Endothelial cell of umbilical vein (primary cell): Measurements from ENCODE around the gene CD38. TPM values are rescaled to one million over a fixed set of nuclear protein-coding genes. Genes with fewer than 3 reads are reported as not detected.

Source experiments
- BruUV-seq: library from RNA; stranded (reverse); fragments of 400-500 nt; replicated peaks from 2 replicates; lab custom pipeline; 2021; lab: Mats Ljungman, UMichigan
- CTCF ChIA-PET: fragments of 300-600, 350-600 bp; sonication (Branson Sonifier 250); formaldehyde crosslinking; loops from one replicate; lab custom pipeline; 2021; ENCODE audit warnings: antibody characterized with exemption, inconsistent platforms; lab: Charles Lee
- POLR2A ChIA-PET: fragments of 300-600, 350-600 bp; sonication (Branson Sonifier 250); formaldehyde crosslinking; loops from one replicate; lab custom pipeline; 2021; ENCODE audit warnings: antibody characterized with exemption, inconsistent platforms; lab: Charles Lee
- DNase-seq: peaks from one replicate; pipeline ENCODE4 v3.0.0-alpha.2; 2011; ENCODE audit warnings: low read depth, low spot score
- FAIRE-seq: peaks from 2 replicates; lab custom pipeline; 2011; peaks lifted over from hg19 to GRCh38; lab: Jason Lieb, UNC
- H2AFZ ChIP-seq: 2 replicates; pipeline ENCODE4 v1.6.0; 2012; ENCODE audit warnings: low read depth, low read length, control low read depth, inconsistent platforms
- H3K27ac ChIP-seq: 2 replicates; pipeline ENCODE4 v1.5.1; 2011; ENCODE audit warnings: low read depth, mild to moderate bottlenecking, control low read depth, low read length, moderate library complexity; ENCODE audit not compliant: insufficient read depth
- H3K27me3 ChIP-seq, 2 experiments: 2 replicates each; pipeline versions ENCODE4 v1.6.0 to v1.6.1; 2011; ENCODE audit warnings: low read length in 2 of 2, mixed read lengths in 1 of 2; ENCODE audit not compliant: control insufficient read depth in 2 of 2, insufficient read depth in 2 of 2
- H3K36me3 ChIP-seq, 2 experiments: 2 replicates in 1 of 2; 3 replicates in 1 of 2; pipeline ENCODE4 v1.5.1; 2011; ENCODE audit warnings: low read length in 2 of 2, mild to moderate bottlenecking in 1 of 2, moderate library complexity in 1 of 2; ENCODE audit not compliant: control insufficient read depth in 2 of 2, insufficient read depth in 2 of 2; ENCODE audit errors: extremely low read depth in 1 of 2
- H3K4me1 ChIP-seq: 3 replicates; pipeline ENCODE4 v1.5.1; 2011; ENCODE audit warnings: mild to moderate bottlenecking, low read length; ENCODE audit not compliant: control insufficient read depth, insufficient read depth; ENCODE audit errors: extremely low read depth
- H3K4me2 ChIP-seq: 2 replicates; pipeline ENCODE4 v1.6.1; 2011; ENCODE audit warnings: low read length, control low read depth, mixed read lengths; ENCODE audit not compliant: insufficient read depth
- H3K4me3 ChIP-seq, 3 experiments: fragments of 200-600 bp in 1 of 3; sonication (generic), shearing (Covaris generic) in 1 of 3; replicated peaks in 1 of 3; 2 replicates each; pipeline ENCODE4 v1.5.1; 2011 to 2016; ENCODE audit warnings: control low read depth in 3 of 3, low read length in 3 of 3, mild to moderate bottlenecking in 2 of 3, inconsistent platforms in 1 of 3, low read depth in 1 of 3, moderate library complexity in 1 of 3; ENCODE audit not compliant: insufficient read depth in 1 of 3
- H3K79me2 ChIP-seq: 2 replicates; pipeline ENCODE4 v1.6.0; 2012; ENCODE audit warnings: low read length, inconsistent platforms; ENCODE audit not compliant: control insufficient read depth, insufficient read depth
- H3K9ac ChIP-seq: replicated peaks from 2 replicates; pipeline ENCODE3; 2011; ENCODE audit warnings: low read length, control low read depth; ENCODE audit not compliant: insufficient read depth; ENCODE audit errors: extremely low read depth
- H3K9me1 ChIP-seq: replicated peaks from 3 replicates; pipeline ENCODE4 v1.6.0; 2011; ENCODE audit warnings: mild to moderate bottlenecking, low read length; ENCODE audit not compliant: control insufficient read depth, insufficient read depth; ENCODE audit errors: extremely low read depth
- H3K9me3 ChIP-seq: replicated peaks from 2 replicates; pipeline ENCODE4 v1.5.1; 2012; ENCODE audit warnings: low read length, inconsistent platforms; ENCODE audit not compliant: control insufficient read depth, insufficient read depth
- H4K20me1 ChIP-seq: replicated peaks from 2 replicates; pipeline ENCODE3; 2011; ENCODE audit warnings: mild to moderate bottlenecking, low read length; ENCODE audit not compliant: control insufficient read depth, insufficient read depth; ENCODE audit errors: extremely low read depth
- CTCF ChIP-seq, 2 donors: IDR thresholded peaks; 1 replicate in 1 of 2; 2 replicates in 1 of 2; pipeline ENCODE4 v1.5.1; 2011; ENCODE audit warnings: low read length in 2 of 2, mild to moderate bottlenecking in 2 of 2, moderate library complexity in 2 of 2, control low read depth in 1 of 2, inconsistent platforms in 1 of 2, low read depth in 1 of 2; ENCODE audit not compliant: insufficient read depth in 1 of 2; ENCODE audit errors: extremely low read depth in 1 of 2
- EZH2 ChIP-seq: IDR thresholded peaks from 2 replicates; pipeline ENCODE4 v1.6.1; 2012; ENCODE audit warnings: borderline replicate concordance, low read depth, mild to moderate bottlenecking, moderate library complexity, low read length, inconsistent platforms; ENCODE audit not compliant: severe bottlenecking
- FOS ChIP-seq: IDR thresholded peaks from 2 replicates; pipeline ENCODE4 v1.6.1; 2011; ENCODE audit warnings: mild to moderate bottlenecking, low read length, moderate library complexity, borderline replicate concordance; ENCODE audit not compliant: insufficient read depth
- GATA2 ChIP-seq: IDR thresholded peaks from 2 replicates; pipeline ENCODE4 v1.7.0; 2011; ENCODE audit warnings: low read depth, mild to moderate bottlenecking, moderate library complexity, mixed read lengths, low read length; ENCODE audit not compliant: insufficient read length, insufficient read depth
- JUN ChIP-seq: IDR thresholded peaks from 2 replicates; pipeline ENCODE4 v1.6.1; 2011; ENCODE audit warnings: borderline replicate concordance, low read depth; ENCODE audit not compliant: insufficient read length, insufficient read depth
- MYC ChIP-seq: IDR thresholded peaks from one replicate; pipeline ENCODE4 v1.6.1; 2011; ENCODE audit warnings: mild to moderate bottlenecking, low read depth, low read length
- POLR2A ChIP-seq: IDR thresholded peaks from 2 replicates; pipeline ENCODE4 v1.6.1; 2012; ENCODE audit warnings: low read depth, mild to moderate bottlenecking, control low read depth, low read length
- POLR2AphosphoS5 ChIP-seq: IDR thresholded peaks from 2 replicates; pipeline ENCODE4 v1.6.1; 2012; ENCODE audit warnings: low read depth, mild to moderate bottlenecking, control low read depth, low read length, moderate library complexity; ENCODE audit not compliant: insufficient read depth
- dilution Hi-C: fragments of 300-500 bp; cut with MboI; formaldehyde crosslinking; loops from one replicate; pipeline ENCODE4 v1.15.0; 2019; ENCODE audit warnings: low sequenced_read_pairs; ENCODE audit not compliant: extremely low pct_ligation_motif_present
- intact Hi-C: fragments of 100-400 bp; cut with micrococcal nuclease; formaldehyde crosslinking; loops from one replicate; pipeline ENCODE4 v1.10.0; 2022
- polyA plus RNA-seq, 4 experiments: library from polyadenylated mRNA; depleted of rRNA in 3 of 4; stranded (reverse) in 3 of 4; unstranded in 1 of 4; fragments of >200 nt; gene quantifications; 2 replicates each; pipeline versions ENCODE4 v1.2.1 to v1.2.3, GENCODE V29; 2011 to 2012; ENCODE audit warnings: missing spikeins in 1 of 4
- total RNA-seq: library from RNA; stranded (reverse); gene quantifications from 2 replicates; pipeline ENCODE4 v1.2.3, GENCODE V29; 2021
- TF ChIP-seq, protein P1 (sequence below): IDR thresholded peaks from 2 replicates; pipeline ENCODE4 v1.6.1; 2011; ENCODE audit not compliant: insufficient read depth, insufficient read length

The CD38 gene
- total and polyA plus RNA-seq, 2 donors (not counting 3 experiments of a cell fraction or from before 2014, with no cell fraction given): 0.11 to 0.31 TPM

DNA sequence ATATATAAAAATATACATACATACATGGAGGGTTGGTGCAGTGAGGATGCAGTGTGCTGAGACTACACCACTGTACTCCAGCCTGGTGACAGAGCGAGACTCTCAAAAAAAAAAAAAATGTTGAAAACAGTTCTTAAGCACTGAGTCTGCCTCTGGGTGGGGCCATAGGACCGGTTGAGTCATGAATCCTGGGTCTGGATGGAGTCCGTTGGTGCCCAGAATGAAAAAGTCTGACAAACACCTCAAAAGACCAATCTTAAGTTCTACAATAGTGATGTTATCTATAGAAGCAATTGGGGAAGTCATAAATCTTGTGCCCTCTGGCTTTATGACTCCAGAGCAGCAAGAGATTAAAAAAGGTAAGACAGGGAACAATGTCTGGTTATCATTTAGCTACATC lies 90.0 kb downstream of the CD38 start:
- Histone ChIP-seq H3K27ac (no peak overlapping the region), H3K4me2 (no peak overlapping the region), H3K9me1 (no peaks in the 10 kb centered on the region), H3K9me3 (no peaks in the 10 kb centered on the region), H3K4me1 (no peaks in the 10 kb centered on the region), H2AFZ (no peak overlapping the region), H3K36me3 (no peaks in the 10 kb centered on the region), H3K79me2 (no peaks in the 10 kb centered on the region), H3K9ac (no peak overlapping the region), H4K20me1 (no peaks in the 10 kb centered on the region), H3K4me3 (no peak overlapping the region), H3K27me3 (peaks cover 0 to 3% of the 10 kb centered on the region in 2 experiments)
- no TSS peak for BruUV-seq
- DNase-seq: no peak
- CTCF ChIA-PET: interaction anchor here (0.8 to 0.9 kb wide), 2 partner anchors 14 to 131 kb away, joined by 3 read pairs; no protein-coding TSS in a partner anchor
- FAIRE-seq: no peak
- dilution Hi-C loops (no loop called here), intact Hi-C loops (no loop called here)
- TF ChIP-seq POLR2A (no peak), GATA2 (no peak), POLR2AphosphoS5 (no peak), FOS (no peak), JUN (no peak), MYC (no peak), EZH2 (no peak), CTCF (IDR thresholded peaks at IDR 0.05; ENCODE audit: extremely low read depth in 1 of 2, insufficient read depth in 1 of 2, low read depth in 1 of 2, low read length in 2 of 2) (no peak)
- TF ChIP-seq, protein P1, sequence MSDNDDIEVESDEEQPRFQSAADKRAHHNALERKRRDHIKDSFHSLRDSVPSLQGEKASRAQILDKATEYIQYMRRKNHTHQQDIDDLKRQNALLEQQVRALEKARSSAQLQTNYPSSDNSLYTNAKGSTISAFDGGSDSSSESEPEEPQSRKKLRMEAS: no peak
- POLR2A ChIA-PET: no interaction called here
